ENCODE measurements around the gene SLC41A1.

- no peak for TF ChIP-seq POLR2A (IDR thresholded peaks at IDR 0.05)
- no peak for TF ChIP-seq CTCF (IDR thresholded peaks at IDR 0.05)
These were observed 52.4 kb downstream of the SLC41A1 start for GRCh38 chr1:205760606-205761005.

Measured in breast epithelium (tissue), 3 donors.